GM12891 (cell line): ENCODE measurements around the gene KLF9.

ENCODE experiments used
- DNase-seq: peaks from one replicate; pipeline ENCODE4 v3.0.0; 2011; ENCODE audit warnings: low spot score; ENCODE audit not compliant: insufficient read length
- FAIRE-seq: peaks from 2 replicates; lab custom pipeline; 2011; peaks lifted over from hg19 to GRCh38; lab: Jason Lieb, UNC
- PAX5 ChIP-seq: IDR thresholded peaks from 2 replicates; pipeline ENCODE4 v1.6.1; 2011; ENCODE audit warnings: low read length, moderate library complexity, mild to moderate bottlenecking; ENCODE audit not compliant: insufficient read depth, severe bottlenecking
- POLR2A ChIP-seq: IDR thresholded peaks from 2 replicates; pipeline ENCODE4 v1.6.1; 2011; ENCODE audit warnings: low read depth, low read length, control low read depth
- POLR2AphosphoS5 ChIP-seq: IDR thresholded peaks from 2 replicates; pipeline ENCODE4 v1.6.1; 2011; ENCODE audit warnings: low read depth, low read length, control low read depth
- POU2F2 ChIP-seq: IDR thresholded peaks from 2 replicates; pipeline ENCODE4 v1.6.1; 2011; ENCODE audit warnings: low read depth, mild to moderate bottlenecking, control low read depth, low read length, moderate library complexity
- SPI1 ChIP-seq: IDR thresholded peaks from 2 replicates; pipeline ENCODE4 v1.6.1; 2011; ENCODE audit warnings: low read depth, low read length, control low read depth
- TAF1 ChIP-seq: IDR thresholded peaks from 2 replicates; pipeline ENCODE4 v1.6.1; 2011; ENCODE audit warnings: low read depth, low read length, control low read depth

KLF9 gene

GRCh38 chr9:70448919-70449318, 34.5 kb upstream of the KLF9 start:
- FAIRE-seq (no peak), DNase-seq (no peak)
- TF ChIP-seq SPI1: no peak
- TF ChIP-seq POU2F2: no peak
- no peak for TF ChIP-seq POLR2A

GRCh38 chr9:70444904-70445303, 30.4 kb upstream of the KLF9 start:
- TF ChIP-seq SPI1 (no peak), POLR2AphosphoS5 (no peak), TAF1 (no peak), POLR2A (no peak), POU2F2 (no peak), PAX5 (no peak)
- no peak for FAIRE-seq
- DNase-seq: no peak

GRCh38 chr9:70442328-70442848, 27.9 kb upstream of the KLF9 start:
- FAIRE-seq (no peak), DNase-seq (no peak)
- TF ChIP-seq PAX5 (no peak), SPI1 (no peak), TAF1 (no peak), POLR2AphosphoS5 (no peak)

GRCh38 chr9:70441622-70442021, 27.2 kb upstream of the KLF9 start:
- DNase-seq: no peak
- no peak for TF ChIP-seq SPI1
- no peak for TF ChIP-seq POLR2A
- TF ChIP-seq PAX5: no peak
- TF ChIP-seq POLR2AphosphoS5: no peak
- FAIRE-seq: no peak

- FAIRE-seq: no peak
- no peak for TF ChIP-seq POU2F2
- no peak for TF ChIP-seq POLR2A
- TF ChIP-seq TAF1: no peak
- no peak for TF ChIP-seq SPI1
- TF ChIP-seq POLR2AphosphoS5: no peak
- TF ChIP-seq PAX5: no peak
- DNase-seq: no peak
Measured at GRCh38 chr9:70439991-70440706, 25.7 kb upstream of the KLF9 start.

GRCh38 chr9:70438341-70438928, 24.0 kb upstream of the KLF9 start:
- TF ChIP-seq PAX5: no peak
- no peak for TF ChIP-seq SPI1
- TF ChIP-seq POLR2A: no peak
- TF ChIP-seq TAF1: no peak
- no peak for TF ChIP-seq POU2F2
- TF ChIP-seq POLR2AphosphoS5: no peak
- no peak for FAIRE-seq
- no peak for DNase-seq

GRCh38 chr9:70435948-70436347, 21.5 kb upstream of the KLF9 start:
- FAIRE-seq (no peak), DNase-seq (no peak)
- TF ChIP-seq PAX5 (no peak), SPI1 (no peak), POU2F2 (no peak), POLR2AphosphoS5 (no peak), POLR2A (no peak), TAF1 (no peak)

- FAIRE-seq (no peak), DNase-seq (no peak)
- TF ChIP-seq SPI1 (no peak), POU2F2 (no peak), POLR2A (no peak), TAF1 (no peak), POLR2AphosphoS5 (no peak), PAX5 (no peak)
Measured at GRCh38 chr9:70429899-70430298, 15.4 kb upstream of the KLF9 start.

GRCh38 chr9:70428781-70429180, 14.3 kb upstream of the KLF9 start:
- TF ChIP-seq POU2F2 (no peak), POLR2AphosphoS5 (no peak), SPI1 (no peak), PAX5 (no peak), TAF1 (no peak), POLR2A (no peak)

GRCh38 chr9:70427161-70427945, 12.9 kb upstream of the KLF9 start:
- TF ChIP-seq SPI1 (no peak), POLR2A (no peak), POLR2AphosphoS5 (no peak), POU2F2 (no peak), TAF1 (no peak)
- DNase-seq (no peak), FAIRE-seq (no peak)

More at GRCh38 chr9:70428781-70429180, 14.3 kb upstream of the KLF9 start:
- FAIRE-seq (no peak), DNase-seq (no peak)

- TF ChIP-seq TAF1 (no peak), PAX5 (no peak), SPI1 (no peak), POLR2A (no peak), POLR2AphosphoS5 (no peak), POU2F2 (no peak)
- no peak for FAIRE-seq
Measured at GRCh38 chr9:70425192-70425591, 10.7 kb upstream of the KLF9 start.

More at GRCh38 chr9:70425192-70425591, 10.7 kb upstream of the KLF9 start:
- DNase-seq: no peak
